ENCODE measurements around the gene ZC3H13.
A peak's percentile ranks its signal among the peaks of the same experiment; 100 is the strongest.
"Not testable (repeated sequence)": the region's sequence is repeated elsewhere in the genome, so short reads cannot be mapped to it uniquely, and the experiment has no call there.

ZC3H13 gene

GRCh38 chr13:46004491-46004890 lies 48.1 kb downstream of the ZC3H13 start:
- no peak for DNase-seq (ENCODE audit: low read depth)

GRCh38 chr13:45996631-45997030 lies 55.9 kb downstream of the ZC3H13 start:
- DNase-seq (ENCODE audit: low read depth), result no peak

- DNase-seq (ENCODE audit: low read depth), result no peak
These were observed 57.3 kb downstream of the ZC3H13 start for GRCh38 chr13:45995245-45995644.

- no peak for DNase-seq (ENCODE audit: low read depth)
These were observed 57.8 kb downstream of the ZC3H13 start for GRCh38 chr13:45994752-45995151.

- no peak for DNase-seq (ENCODE audit: low read depth)
These were observed 62.9 kb downstream of the ZC3H13 start for GRCh38 chr13:45989607-45990006.

- not testable (repeated sequence) for DNase-seq (ENCODE audit: low read depth)
These were observed 71.4 kb downstream of the ZC3H13 start for GRCh38 chr13:45981127-45981526.

GRCh38 chr13:45975337-45975736 lies 77.2 kb downstream of the ZC3H13 start:
- no peak for DNase-seq (ENCODE audit: low read depth)

GRCh38 chr13:45974500-45974899 lies 78.0 kb downstream of the ZC3H13 start:
- peak; percentile 35 for DNase-seq (ENCODE audit: low read depth)

- DNase-seq (ENCODE audit: low read depth), result no peak
These were observed 85.0 kb downstream of the ZC3H13 start for GRCh38 chr13:45967589-45967988.

GRCh38 chr13:45966715-45967114 lies 85.8 kb downstream of the ZC3H13 start:
- no peak for DNase-seq (ENCODE audit: low read depth)

GRCh38 chr13:45961468-45961867 lies 91.1 kb downstream of the ZC3H13 start:
- no peak for DNase-seq (ENCODE audit: low read depth)

- DNase-seq (ENCODE audit: low read depth), result no peak
These were observed 97.4 kb downstream of the ZC3H13 start for GRCh38 chr13:45954836-45955800.

GRCh38 chr13:45953082-45953481 lies 99.5 kb downstream of the ZC3H13 start:
- DNase-seq (ENCODE audit: low read depth), result no peak

GRCh38 chr13:45951724-45952123 lies 100.8 kb downstream of the ZC3H13 start:
- peak; percentile 2 for DNase-seq (ENCODE audit: low read depth)

GRCh38 chr13:45951166-45951565 lies 101.4 kb downstream of the ZC3H13 start:
- no peak for DNase-seq (ENCODE audit: low read depth)

GRCh38 chr13:45950386-45951000 lies 102.1 kb downstream of the ZC3H13 start:
- DNase-seq (ENCODE audit: low read depth), result no peak

GRCh38 chr13:45949161-45949560 lies 103.4 kb downstream of the ZC3H13 start:
- no peak for DNase-seq (ENCODE audit: low read depth)

GRCh38 chr13:45943965-45944364 lies 108.6 kb downstream of the ZC3H13 start:
- DNase-seq (ENCODE audit: low read depth), result no peak

- DNase-seq (ENCODE audit: low read depth), result no peak
These were observed 109.4 kb downstream of the ZC3H13 start for GRCh38 chr13:45943120-45943519.

GRCh38 chr13:45941261-45941660 lies 111.3 kb downstream of the ZC3H13 start:
- no peak for DNase-seq (ENCODE audit: low read depth)

GRCh38 chr13:45940061-45940460 lies 112.5 kb downstream of the ZC3H13 start:
- DNase-seq (ENCODE audit: low read depth), result no peak

GRCh38 chr13:45936621-45937020 lies 115.9 kb downstream of the ZC3H13 start:
- no peak for DNase-seq (ENCODE audit: low read depth)

- no peak for DNase-seq (ENCODE audit: low read depth)
These were observed 118.3 kb downstream of the ZC3H13 start for GRCh38 chr13:45934283-45934682.

Measured in ELR (cell line).